ENCODE data around the gene EVC2. TPM values are rescaled to one million over a fixed set of nuclear protein-coding genes. Genes with fewer than 3 reads are reported as not detected.

Gene EVC2
- total RNA-seq, 2 donors from 2014 or later: 21.4 to 24.2 TPM

- peaks cover 26% of the 10 kb centered on the region for H3K36me3 ChIP-seq
- no peaks in the 10 kb centered on the region for H3K4me1 ChIP-seq (ENCODE audit: control insufficient read depth in 1 of 2, low read depth in 2 of 2)
- no peak overlapping the region for H3K4me3 ChIP-seq
Measured at GRCh38 chr4:5561286-5561685, 147.1 kb downstream of the EVC2 start.

GRCh38 chr4:5558502-5558901, 149.9 kb downstream of the EVC2 start:
- no peak overlapping the region for H3K27ac ChIP-seq
- DNase-seq (ENCODE audit: low spot score): no peak
- H3K36me3 ChIP-seq: peaks cover 15% of the 10 kb centered on the region
- H3K27me3 ChIP-seq (replicated peaks; ENCODE audit: insufficient read depth): no peaks in the 10 kb centered on the region
- no peaks in the 10 kb centered on the region for H3K9me3 ChIP-seq
- H3K4me3 ChIP-seq: no peak overlapping the region
- H3K4me1 ChIP-seq (ENCODE audit: control insufficient read depth in 1 of 2, low read depth in 2 of 2): no peaks in the 10 kb centered on the region
- ATAC-seq (ENCODE audit: insufficient number of reproducible peaks, low FRiP score, low read depth): no peak
- no peak for TF ChIP-seq CTCF (IDR thresholded peaks at IDR 0.05)

More at GRCh38 chr4:5561286-5561685, 147.1 kb downstream of the EVC2 start:
- no peaks in the 10 kb centered on the region for H3K9me3 ChIP-seq
- no peak for TF ChIP-seq CTCF (IDR thresholded peaks at IDR 0.05)
- H3K27ac ChIP-seq: no peak overlapping the region
- DNase-seq (ENCODE audit: low spot score) (no peak), ATAC-seq (ENCODE audit: insufficient number of reproducible peaks, low FRiP score, low read depth) (no peak)
- H3K27me3 ChIP-seq (replicated peaks; ENCODE audit: insufficient read depth): no peaks in the 10 kb centered on the region

GRCh38 chr4:5554376-5554775, 154.0 kb downstream of the EVC2 start:
- Histone ChIP-seq H3K27me3 (replicated peaks; ENCODE audit: insufficient read depth) (no peaks in the 10 kb centered on the region), H3K4me1 (ENCODE audit: control insufficient read depth in 1 of 2, low read depth in 2 of 2) (no peaks in the 10 kb centered on the region), H3K4me3 (no peak overlapping the region), H3K9me3 (no peaks in the 10 kb centered on the region), H3K27ac (no peak overlapping the region), H3K36me3 (peaks cover 13% of the 10 kb centered on the region)
- TF ChIP-seq CTCF (IDR thresholded peaks at IDR 0.05): no peak
- no peak for ATAC-seq (ENCODE audit: insufficient number of reproducible peaks, low FRiP score, low read depth)
- no peak for DNase-seq (ENCODE audit: low spot score)

- H3K27ac ChIP-seq: no peak overlapping the region
- no peaks in the 10 kb centered on the region for H3K27me3 ChIP-seq (replicated peaks; ENCODE audit: insufficient read depth)
- H3K4me3 ChIP-seq: no peak overlapping the region
- DNase-seq (ENCODE audit: low spot score): no peak
- no peaks in the 10 kb centered on the region for H3K4me1 ChIP-seq (ENCODE audit: control insufficient read depth in 1 of 2, low read depth in 2 of 2)
- H3K36me3 ChIP-seq: peaks cover 11% of the 10 kb centered on the region
- H3K9me3 ChIP-seq: no peaks in the 10 kb centered on the region
- ATAC-seq (ENCODE audit: insufficient number of reproducible peaks, low FRiP score, low read depth): no peak
- TF ChIP-seq CTCF (IDR thresholded peaks at IDR 0.05): no peak
Measured at GRCh38 chr4:5553801-5554200, 154.6 kb downstream of the EVC2 start.

- ATAC-seq (ENCODE audit: insufficient number of reproducible peaks, low FRiP score, low read depth): no peak
- Histone ChIP-seq H3K27me3 (replicated peaks; ENCODE audit: insufficient read depth) (no peaks in the 10 kb centered on the region), H3K36me3 (peaks cover 9% of the 10 kb centered on the region), H3K9me3 (no peaks in the 10 kb centered on the region), H3K4me1 (ENCODE audit: control insufficient read depth in 1 of 2, low read depth in 2 of 2) (no peaks in the 10 kb centered on the region), H3K27ac (no peak overlapping the region), H3K4me3 (no peak overlapping the region)
- no peak for DNase-seq (ENCODE audit: low spot score)
- TF ChIP-seq CTCF (IDR thresholded peaks at IDR 0.05): no peak
Measured at GRCh38 chr4:5552451-5552850, 155.9 kb downstream of the EVC2 start.
